Endometrium (tissue), 2 donors: Measurements from ENCODE around the gene TMBIM4.
"Not testable (repeated sequence)": the region's sequence is repeated elsewhere in the genome, so short reads cannot be mapped to it uniquely, and the experiment has no call there.

Experiments used
- FAIRE-seq: peaks from 2 replicates; lab custom pipeline; 2012; peaks lifted over from hg19 to GRCh38; lab: Jason Lieb, UNC
- donor health status: control.
- donor health status: control.

TMBIM4 gene

GRCh38 chr12:66184822-66185221, 15.0 kb upstream of the TMBIM4 start:
- not testable (repeated sequence) for FAIRE-seq

- FAIRE-seq = no peak
Observed at GRCh38 chr12:66182956-66183355, 13.2 kb upstream of the TMBIM4 start.

GRCh38 chr12:66176105-66176900, 6.5 kb upstream of the TMBIM4 start:
- no peak for FAIRE-seq

GRCh38 chr12:66174391-66175325, 4.9 kb upstream of the TMBIM4 start:
- not testable (repeated sequence) for FAIRE-seq

- no peak for FAIRE-seq
Observed at GRCh38 chr12:66170606-66171005, 810 bp upstream of the TMBIM4 start.

- no peak for FAIRE-seq
Observed at GRCh38 chr12:66168410-66168809, 1.4 kb downstream of the TMBIM4 start.

GRCh38 chr12:66166561-66166960, 3.2 kb downstream of the TMBIM4 start:
- FAIRE-seq = no peak

- no peak for FAIRE-seq
Observed at GRCh38 chr12:66165141-66165540, 4.7 kb downstream of the TMBIM4 start.

GRCh38 chr12:66164349-66164821, 5.4 kb downstream of the TMBIM4 start:
- FAIRE-seq = no peak

- no peak for FAIRE-seq
Observed at GRCh38 chr12:66163289-66163688, 6.5 kb downstream of the TMBIM4 start.

GRCh38 chr12:66162701-66163100, 7.1 kb downstream of the TMBIM4 start:
- no peak for FAIRE-seq

GRCh38 chr12:66160704-66161103, 9.1 kb downstream of the TMBIM4 start:
- FAIRE-seq = no peak

- no peak for FAIRE-seq
Observed at GRCh38 chr12:66159123-66159522, 10.7 kb downstream of the TMBIM4 start.

GRCh38 chr12:66156654-66157053, 13.1 kb downstream of the TMBIM4 start:
- FAIRE-seq = no peak

- no peak for FAIRE-seq
Observed at GRCh38 chr12:66154776-66155175, 15.0 kb downstream of the TMBIM4 start.

GRCh38 chr12:66152732-66153131, 17.1 kb downstream of the TMBIM4 start:
- FAIRE-seq = no peak

GRCh38 chr12:66149702-66150398, 19.9 kb downstream of the TMBIM4 start:
- FAIRE-seq = no peak

GRCh38 chr12:66144791-66145754, 24.7 kb downstream of the TMBIM4 start:
- no peak for FAIRE-seq

- FAIRE-seq = no peak
Observed at GRCh38 chr12:66143868-66144267, 25.9 kb downstream of the TMBIM4 start.

- no peak for FAIRE-seq
Observed at GRCh38 chr12:66142826-66143225, 27.0 kb downstream of the TMBIM4 start.

GRCh38 chr12:66141299-66141698, 28.5 kb downstream of the TMBIM4 start:
- no peak for FAIRE-seq
